Neural cell (in vitro differentiated cells): ENCODE data around the gene NRARP. TPM values are rescaled to one million over a fixed set of nuclear protein-coding genes. Genes with fewer than 3 reads are reported as not detected.
A peak's percentile ranks its signal among the peaks of the same experiment; 100 is the strongest.

Source experiments
- H2AFZ ChIP-seq: fragments of 200-600, 300-800 bp; sonication (generic), shearing (Covaris generic); 2 replicates; pipeline ENCODE4 v1.6.0; 2014; ENCODE audit warnings: low read depth, mild to moderate bottlenecking, antibody characterized with exemption, low read length, moderate library complexity
- H3F3A ChIP-seq: fragments of 200-600 bp; shearing (Covaris generic); 2 replicates; pipeline ENCODE4 v1.6.1; 2016; ENCODE audit warnings: mild to moderate bottlenecking, moderate library complexity, mixed read lengths, antibody characterized with exemption, low read length; ENCODE audit not compliant: insufficient read depth, poor library complexity, severe bottlenecking
- H3K27ac ChIP-seq: fragments of 200-600, 300-800 bp; sonication (generic), shearing (Covaris generic); 2 replicates; pipeline ENCODE4 v1.5.1; 2014; ENCODE audit warnings: mild to moderate bottlenecking, low read length, moderate library complexity
- H3K27me3 ChIP-seq: fragments of 300-800, 200-600 bp; sonication (generic), shearing (Covaris generic); 2 replicates; pipeline ENCODE4 v1.6.0; 2014; ENCODE audit warnings: mild to moderate bottlenecking, low read depth, low read length, moderate library complexity; ENCODE audit not compliant: insufficient read depth
- H3K36me3 ChIP-seq: fragments of 300-800, 200-600 bp; sonication (generic), shearing (Covaris generic); 2 replicates; pipeline ENCODE4 v1.5.1; 2014; ENCODE audit warnings: mild to moderate bottlenecking, antibody characterized with exemption, low read length, moderate library complexity; ENCODE audit not compliant: insufficient read depth
- H3K4me2 ChIP-seq: fragments of 300-800, 200-600 bp; sonication (generic), shearing (Covaris generic); 2 replicates; pipeline ENCODE4 v1.6.0; 2014; ENCODE audit warnings: mild to moderate bottlenecking, low read length
- H3K4me3 ChIP-seq: fragments of 300-800, 200-600 bp; sonication (generic), shearing (Covaris generic); 2 replicates; pipeline ENCODE4 v1.5.1; 2014; ENCODE audit warnings: mild to moderate bottlenecking, low read length, moderate library complexity
- H3K79me2 ChIP-seq: fragments of 200-600 bp; shearing (Covaris generic); replicated peaks from 2 replicates; pipeline ENCODE4 v1.6.0; 2014; ENCODE audit warnings: mild to moderate bottlenecking, low read length, moderate library complexity; ENCODE audit not compliant: insufficient read depth
- H3K9ac ChIP-seq: fragments of 300-800, 200-600 bp; sonication (generic), shearing (Covaris generic); 2 replicates; pipeline ENCODE4 v1.6.1; 2016; ENCODE audit warnings: mild to moderate bottlenecking, low read length, mixed read lengths
- H3K9me2 ChIP-seq: fragments of 200-600 bp; shearing (Covaris generic); 2 replicates; pipeline ENCODE4 v1.6.1; 2016; ENCODE audit warnings: mild to moderate bottlenecking, low read length, mixed read lengths; ENCODE audit not compliant: insufficient read depth
- H3K9me3 ChIP-seq: fragments of 200-600, 300-800 bp; sonication (generic), shearing (Covaris generic); 2 replicates; pipeline ENCODE4 v1.6.1; 2016; ENCODE audit warnings: mild to moderate bottlenecking, mixed run types, low read length, moderate library complexity, mixed read lengths
- H4K20me1 ChIP-seq: fragments of 200-600 bp; shearing (Covaris generic); 2 replicates; pipeline ENCODE4 v1.6.1; 2016; ENCODE audit warnings: mild to moderate bottlenecking, mixed run types; ENCODE audit not compliant: insufficient read depth
- CTCF ChIP-seq: fragments of 450-650 bp; IDR thresholded peaks from 2 replicates; pipeline ENCODE4 v1.5.1; 2014; ENCODE audit warnings: antibody characterized with exemption, mild to moderate bottlenecking, moderate library complexity; ENCODE audit not compliant: poor library complexity, severe bottlenecking
- EP300 ChIP-seq: fragments of 450-650 bp; conservative IDR thresholded peaks from 2 replicates; pipeline ENCODE4 v1.6.1; 2014; ENCODE audit warnings: antibody characterized with exemption, mild to moderate bottlenecking, moderate library complexity; ENCODE audit not compliant: poor library complexity, severe bottlenecking
- EZH2 ChIP-seq: fragments of 200-600, 300-800 bp; shearing (Covaris generic), sonication (generic); IDR thresholded peaks from 2 replicates; pipeline ENCODE4 v1.6.1; 2014; ENCODE audit warnings: antibody characterized with exemption, low read length, borderline replicate concordance, mild to moderate bottlenecking; ENCODE audit not compliant: insufficient read depth, poor library complexity, severe bottlenecking
- MXI1 ChIP-seq: fragments of 450-650 bp; conservative IDR thresholded peaks from 2 replicates; pipeline ENCODE4 v1.6.1; 2014; ENCODE audit warnings: antibody characterized with exemption, mild to moderate bottlenecking; ENCODE audit not compliant: poor library complexity, severe bottlenecking
- POLR2AphosphoS5 ChIP-seq: IDR thresholded peaks from 2 replicates; pipeline ENCODE4 v1.6.1; 2012
- RAD21 ChIP-seq: fragments of 450-650 bp; conservative IDR thresholded peaks from 2 replicates; pipeline ENCODE4 v1.6.1; 2014; ENCODE audit warnings: antibody characterized with exemption, mild to moderate bottlenecking, moderate library complexity
- REST ChIP-seq: IDR thresholded peaks from 2 replicates; pipeline ENCODE4 v1.6.1; 2012; ENCODE audit warnings: borderline replicate concordance
- SMC3 ChIP-seq: fragments of 450-650 bp; conservative IDR thresholded peaks from 2 replicates; pipeline ENCODE4 v1.6.1; 2014; ENCODE audit warnings: antibody characterized with exemption, mild to moderate bottlenecking, moderate library complexity; ENCODE audit not compliant: poor library complexity
- TAF1 ChIP-seq: IDR thresholded peaks from 2 replicates; pipeline ENCODE4 v1.6.1; 2012; ENCODE audit warnings: low read depth
- polyA plus RNA-seq: library from polyadenylated mRNA; depleted of rRNA; stranded (reverse); fragments of >200 nt; gene quantifications from 2 replicates; pipeline ENCODE4 v1.2.3, GENCODE V29; 2014

NRARP gene
- polyA plus RNA-seq, 1 donor from 2014 or later = 2.3 TPM

GRCh38 chr9:137303893-137304382, 1.9 kb upstream of the NRARP start:
- no peak for TF ChIP-seq EP300
- no peak for TF ChIP-seq RAD21
- TF ChIP-seq EZH2 = no peak
- no peak for TF ChIP-seq TAF1
- TF ChIP-seq MXI1 = no peak
- no peak for TF ChIP-seq POLR2AphosphoS5
- TF ChIP-seq REST = no peak
- TF ChIP-seq SMC3 = no peak
- TF ChIP-seq CTCF = no peak
- Histone ChIP-seq H3K4me2 (no peak overlapping the region), H3K27ac (no peak overlapping the region), H4K20me1 (no peaks in the 10 kb centered on the region), H3K27me3 (no peaks in the 10 kb centered on the region), H3K79me2 (peaks cover 4% of the 10 kb centered on the region), H3K9me3 (no peaks in the 10 kb centered on the region), H3K9ac (no peak overlapping the region), H3F3A (no peaks in the 10 kb centered on the region), H3K4me3 (no peak overlapping the region), H3K36me3 (no peaks in the 10 kb centered on the region), H3K9me2 (no peaks in the 10 kb centered on the region), H2AFZ (no peak overlapping the region)

DNA sequence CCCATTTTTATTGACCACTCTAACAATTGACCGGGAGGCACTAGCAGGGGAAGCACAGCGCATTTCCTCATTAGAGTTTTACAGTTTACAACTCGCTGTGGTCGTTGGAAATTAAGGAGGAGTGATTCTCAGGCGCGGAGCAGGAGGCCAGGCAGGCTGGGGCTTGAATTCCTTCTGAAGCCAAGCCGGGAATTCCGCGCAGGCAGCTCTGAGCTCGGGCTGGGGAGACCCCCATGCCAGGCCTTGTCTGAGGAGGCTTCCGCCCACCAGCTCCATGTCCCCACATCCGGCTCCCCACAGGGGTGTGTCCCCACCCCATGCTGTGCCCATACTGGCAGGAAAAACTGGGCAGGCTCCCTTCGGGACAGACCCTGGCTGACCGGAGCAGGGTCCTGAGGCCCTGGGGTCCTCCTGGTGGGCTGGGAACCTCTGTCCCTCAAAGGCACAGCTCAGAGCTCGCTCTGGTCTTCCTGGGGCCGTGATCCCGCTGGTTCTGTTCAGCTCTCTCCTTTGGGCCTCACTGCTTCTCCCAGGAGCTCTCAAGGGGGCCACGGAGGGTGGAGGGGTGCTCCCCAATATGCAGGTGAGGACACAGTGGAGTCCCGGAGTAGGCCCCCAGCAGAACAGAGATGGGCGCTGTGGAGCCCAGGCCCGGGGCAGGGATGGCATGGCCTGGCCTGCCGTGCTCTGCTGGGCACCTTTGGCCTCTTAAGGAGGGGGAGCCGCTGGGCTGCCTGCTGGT, 1.3 kb upstream of the NRARP start:
- peaks cover 4% of the 10 kb centered on the region for H3K79me2 ChIP-seq
- H3K9ac ChIP-seq = peak overlapping the region; percentile 60
- TF ChIP-seq TAF1 = no peak
- no peak for TF ChIP-seq SMC3
- no peak for TF ChIP-seq REST
- no peak for TF ChIP-seq CTCF
- no peak for TF ChIP-seq EP300
- no peak for TF ChIP-seq RAD21
- TF ChIP-seq POLR2AphosphoS5 = no peak
- no peak for TF ChIP-seq MXI1
- no peak for TF ChIP-seq EZH2
- no peak overlapping the region for H3K27ac ChIP-seq
- H3K4me3 ChIP-seq = peak overlapping the region; percentile 64
- no peaks in the 10 kb centered on the region for H3F3A ChIP-seq
- no peaks in the 10 kb centered on the region for H3K9me2 ChIP-seq
- no peak overlapping the region for H2AFZ ChIP-seq
- no peaks in the 10 kb centered on the region for H4K20me1 ChIP-seq
- no peak overlapping the region for H3K4me2 ChIP-seq
- H3K36me3 ChIP-seq = no peaks in the 10 kb centered on the region
- no peaks in the 10 kb centered on the region for H3K27me3 ChIP-seq
- no peaks in the 10 kb centered on the region for H3K9me3 ChIP-seq
